Measurements from ENCODE around the gene KRT77.
"Not testable (repeated sequence)": the region's sequence is repeated elsewhere in the genome, so short reads cannot be mapped to it uniquely, and the experiment has no call there.

Gene KRT77

GRCh38 chr12:52703424-52703823, at the start of gene KRT77:
TSS of gene KRT77 (minus strand) at chr12:52703524. CDS start at chr12:52703434, 90 bp downstream.
- H3K27ac Mint-ChIP-seq: no peak within 1 kb of the TSS
- H3K27me3 Mint-ChIP-seq: no peaks in the 10 kb centered on the region
- H3K4me1 Mint-ChIP-seq (ENCODE audit: low read depth): peaks cover 10% of the 10 kb centered on the region
- no peaks in the 10 kb centered on the region for H3K36me3 Mint-ChIP-seq (ENCODE audit: low read depth)
- H3K4me3 Mint-ChIP-seq: no peak within 1 kb of the TSS
- H3K9me3 Mint-ChIP-seq: no peaks in the 10 kb centered on the region

- Mint-ChIP-seq H3K9me3 (no peaks in the 10 kb centered on the region), H3K4me1 (ENCODE audit: low read depth) (peaks cover 7% of the 10 kb centered on the region), H3K27me3 (no peaks in the 10 kb centered on the region), H3K27ac (no peak overlapping the region), H3K4me3 (no peak overlapping the region), H3K36me3 (ENCODE audit: low read depth) (no peaks in the 10 kb centered on the region)
These were observed 49.2 kb upstream of the KRT77 start for GRCh38 chr12:52752516-52752915.

- Mint-ChIP-seq H3K9me3 (no peaks in the 10 kb centered on the region), H3K27me3 (no peaks in the 10 kb centered on the region), H3K27ac (no peak overlapping the region), H3K36me3 (ENCODE audit: low read depth) (no peaks in the 10 kb centered on the region), H3K4me1 (ENCODE audit: low read depth) (peaks cover 7% of the 10 kb centered on the region), H3K4me3 (no peak overlapping the region)
These were observed 48.5 kb upstream of the KRT77 start for GRCh38 chr12:52751795-52752194.

GRCh38 chr12:52750532-52750931, 47.2 kb upstream of the KRT77 start:
- not testable (repeated sequence) for H3K36me3 Mint-ChIP-seq (ENCODE audit: low read depth); H3K4me3 Mint-ChIP-seq; H3K27ac Mint-ChIP-seq; H3K4me1 Mint-ChIP-seq (ENCODE audit: low read depth); H3K9me3 Mint-ChIP-seq; H3K27me3 Mint-ChIP-seq

- H3K27me3 Mint-ChIP-seq: no peaks in the 10 kb centered on the region
- H3K27ac Mint-ChIP-seq: no peak overlapping the region
- H3K4me1 Mint-ChIP-seq (ENCODE audit: low read depth): peaks cover 7% of the 10 kb centered on the region
- no peaks in the 10 kb centered on the region for H3K36me3 Mint-ChIP-seq (ENCODE audit: low read depth)
- no peak overlapping the region for H3K4me3 Mint-ChIP-seq
- H3K9me3 Mint-ChIP-seq: no peaks in the 10 kb centered on the region
These were observed 46.5 kb upstream of the KRT77 start for GRCh38 chr12:52749827-52750226.

GRCh38 chr12:52748578-52748977, 45.3 kb upstream of the KRT77 start:
- no peak overlapping the region for H3K4me3 Mint-ChIP-seq
- peaks cover 7% of the 10 kb centered on the region for H3K4me1 Mint-ChIP-seq (ENCODE audit: low read depth)
- no peaks in the 10 kb centered on the region for H3K36me3 Mint-ChIP-seq (ENCODE audit: low read depth)
- peaks cover 2% of the 10 kb centered on the region for H3K27me3 Mint-ChIP-seq
- H3K27ac Mint-ChIP-seq: no peak overlapping the region
- H3K9me3 Mint-ChIP-seq: no peaks in the 10 kb centered on the region

GRCh38 chr12:52745554-52745953, 42.2 kb upstream of the KRT77 start:
- Mint-ChIP-seq H3K9me3 (no peaks in the 10 kb centered on the region), H3K27ac (no peak overlapping the region), H3K27me3 (peaks cover 4% of the 10 kb centered on the region), H3K4me1 (ENCODE audit: low read depth) (peaks cover 7% of the 10 kb centered on the region), H3K36me3 (ENCODE audit: low read depth) (no peaks in the 10 kb centered on the region), H3K4me3 (no peak overlapping the region)

GRCh38 chr12:52744493-52745156, 41.3 kb upstream of the KRT77 start:
- Mint-ChIP-seq H3K36me3 (ENCODE audit: low read depth) (no peaks in the 10 kb centered on the region), H3K9me3 (no peaks in the 10 kb centered on the region), H3K27ac (no peak overlapping the region), H3K4me3 (no peak overlapping the region), H3K4me1 (ENCODE audit: low read depth) (peaks cover 7% of the 10 kb centered on the region), H3K27me3 (peaks cover 10% of the 10 kb centered on the region)

- Mint-ChIP-seq H3K36me3 (ENCODE audit: low read depth) (no peaks in the 10 kb centered on the region), H3K9me3 (no peaks in the 10 kb centered on the region), H3K4me1 (ENCODE audit: low read depth) (no peaks in the 10 kb centered on the region), H3K4me3 (no peak overlapping the region), H3K27ac (no peak overlapping the region), H3K27me3 (peaks cover 10% of the 10 kb centered on the region)
These were observed 39.6 kb upstream of the KRT77 start for GRCh38 chr12:52742822-52743457.

- Mint-ChIP-seq H3K4me3 (no peak overlapping the region), H3K9me3 (no peaks in the 10 kb centered on the region), H3K27me3 (peaks cover 10% of the 10 kb centered on the region), H3K4me1 (ENCODE audit: low read depth) (no peaks in the 10 kb centered on the region), H3K27ac (no peak overlapping the region), H3K36me3 (ENCODE audit: low read depth) (no peaks in the 10 kb centered on the region)
These were observed 38.9 kb upstream of the KRT77 start for GRCh38 chr12:52742196-52742580.

- Mint-ChIP-seq H3K36me3 (ENCODE audit: low read depth) (no peaks in the 10 kb centered on the region), H3K9me3 (no peaks in the 10 kb centered on the region), H3K27ac (no peak overlapping the region), H3K4me1 (ENCODE audit: low read depth) (no peaks in the 10 kb centered on the region), H3K27me3 (peaks cover 10% of the 10 kb centered on the region), H3K4me3 (no peak overlapping the region)
These were observed 38.3 kb upstream of the KRT77 start for GRCh38 chr12:52741375-52742195.

GRCh38 chr12:52740584-52740983, 37.3 kb upstream of the KRT77 start:
- Mint-ChIP-seq H3K27me3 (peaks cover 10% of the 10 kb centered on the region), H3K4me3 (no peak overlapping the region), H3K4me1 (ENCODE audit: low read depth) (no peaks in the 10 kb centered on the region), H3K27ac (no peak overlapping the region), H3K9me3 (no peaks in the 10 kb centered on the region), H3K36me3 (ENCODE audit: low read depth) (no peaks in the 10 kb centered on the region)

- Mint-ChIP-seq H3K9me3 (no peaks in the 10 kb centered on the region), H3K4me1 (ENCODE audit: low read depth) (no peaks in the 10 kb centered on the region), H3K36me3 (ENCODE audit: low read depth) (no peaks in the 10 kb centered on the region), H3K27ac (no peak overlapping the region), H3K4me3 (no peak overlapping the region), H3K27me3 (peaks cover 10% of the 10 kb centered on the region)
These were observed 36.6 kb upstream of the KRT77 start for GRCh38 chr12:52739963-52740362.

GRCh38 chr12:52735816-52736632, 32.7 kb upstream of the KRT77 start:
- peaks cover 8% of the 10 kb centered on the region for H3K27me3 Mint-ChIP-seq
- no peaks in the 10 kb centered on the region for H3K36me3 Mint-ChIP-seq (ENCODE audit: low read depth)
- H3K9me3 Mint-ChIP-seq: no peaks in the 10 kb centered on the region
- H3K27ac Mint-ChIP-seq: no peak overlapping the region
- H3K4me1 Mint-ChIP-seq (ENCODE audit: low read depth): no peaks in the 10 kb centered on the region
- H3K4me3 Mint-ChIP-seq: no peak overlapping the region

- Mint-ChIP-seq H3K4me3 (no peak overlapping the region), H3K27me3 (peaks cover 5% of the 10 kb centered on the region), H3K36me3 (ENCODE audit: low read depth) (no peaks in the 10 kb centered on the region), H3K9me3 (no peaks in the 10 kb centered on the region), H3K27ac (no peak overlapping the region), H3K4me1 (ENCODE audit: low read depth) (no peaks in the 10 kb centered on the region)
These were observed 31.8 kb upstream of the KRT77 start for GRCh38 chr12:52735106-52735505.
